Melanocyte of skin (primary cell): Measurements from ENCODE around the gene CAAP1. TPM values are rescaled to one million over a fixed set of nuclear protein-coding genes. Genes with fewer than 3 reads are reported as not detected.

ENCODE experiments used
- small RNA-seq, 2 donors: library from RNA; depleted of rRNA; stranded (forward); fragments of <200 nt; gene quantifications; one replicate each; pipeline ENCODE3, GENCODE V24; 2012
- total RNA-seq, 2 donors: library from RNA; depleted of rRNA; stranded (reverse); fragments of >200 nt; gene quantifications; 2 replicates each; pipeline ENCODE4 v1.2.3, GENCODE V29; 2012

Gene CAAP1, protein sequence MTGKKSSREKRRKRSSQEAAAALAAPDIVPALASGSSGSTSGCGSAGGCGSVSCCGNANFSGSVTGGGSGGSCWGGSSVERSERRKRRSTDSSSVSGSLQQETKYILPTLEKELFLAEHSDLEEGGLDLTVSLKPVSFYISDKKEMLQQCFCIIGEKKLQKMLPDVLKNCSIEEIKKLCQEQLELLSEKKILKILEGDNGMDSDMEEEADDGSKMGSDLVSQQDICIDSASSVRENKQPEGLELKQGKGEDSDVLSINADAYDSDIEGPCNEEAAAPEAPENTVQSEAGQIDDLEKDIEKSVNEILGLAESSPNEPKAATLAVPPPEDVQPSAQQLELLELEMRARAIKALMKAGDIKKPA
- total RNA-seq: 10 to 100 TPM in 1 of 2 donors, 1 to 10 TPM in 1; 9.3 to 12.7 TPM

GRCh38 chr9:26892251-26893029, at the start of gene CAAP1:
Gene CAAP1, minus strand, starts transcription at chr9:26892802. Its CDS starts 87 bp downstream, at chr9:26892715.

Small RNA genes lying within 50 kb of the gene (small RNA-seq; reads per million reads assigned to genes)
- 0 reads per million in 2 donors for gene RF00322
- 0 to 0.09 reads per million in 2 donors for gene RN7SL100P

Other genes with a start within 250 kb of the CAAP1 start
- 10 to 100 TPM; 28.6 to 42.6 TPM for gene PLAA, start 54.4 kb upstream of the CAAP1 start, total RNA-seq
- gene IFT74, start 63.6 kb upstream of the CAAP1 start, total RNA-seq: 10 to 100 TPM in 1 of 2 donors, 1 to 10 TPM in 1; 8.7 to 13.8 TPM
- not detected for gene LRRC19, start 112.9 kb upstream of the CAAP1 start, total RNA-seq
- under 1 TPM in 1 of 2 donors, not detected in 1; under 0.01 TPM for gene TEK, start 216.4 kb upstream of the CAAP1 start, total RNA-seq